ENCODE results near the gene TMEM120A.
A peak's percentile ranks its signal among the peaks of the same experiment; 100 is the strongest.

The TMEM120A gene

GRCh38 chr7:75993689-75994387 lies 557 bp downstream of the TMEM120A start:
- Histone ChIP-seq H3F3A (ENCODE audit: control insufficient read depth, insufficient read depth) (peaks cover 3% of the 10 kb centered on the region; the same call in 1 of the 2 replicates), H3K4me2 (ENCODE audit: low read length) (peak overlapping the region; percentile 79), H3K79me2 (ENCODE audit: control insufficient read depth, low read length) (no peaks in the 10 kb centered on the region), H3K27me3 (ENCODE audit: control insufficient read depth, low read length) (no peaks in the 10 kb centered on the region), H3K9me3 (ENCODE audit: control insufficient read depth, insufficient read depth, low read length) (no peaks in the 10 kb centered on the region), H3K4me3 (ENCODE audit: low read length) (peak overlapping the region; percentile 83), H3K9me2 (replicated peaks; ENCODE audit: control insufficient read depth, low read length) (no peaks in the 10 kb centered on the region), H4K20me1 (ENCODE audit: control insufficient read depth, insufficient read depth, low read depth, low read length) (no peaks in the 10 kb centered on the region), H3K4me1 (ENCODE audit: control insufficient read depth, low read length) (peaks cover 22% of the 10 kb centered on the region), H3K36me3 (ENCODE audit: control insufficient read depth, low read length) (peaks cover 26% of the 10 kb centered on the region), H3K27ac (ENCODE audit: low read depth, low read length) (no peak overlapping the region)
- TF ChIP-seq CTCF (IDR thresholded peaks at IDR 0.05; ENCODE audit: low read depth, low read length, poor library complexity, severe bottlenecking) (no peak), EZH2phosphoT487 (IDR thresholded peaks at IDR 0.05; ENCODE audit: borderline replicate concordance, low read length) (no peak)

- H3K36me3 ChIP-seq (ENCODE audit: control insufficient read depth, low read length): peaks cover 15% of the 10 kb centered on the region
- H3K4me3 ChIP-seq (ENCODE audit: low read length): no peak overlapping the region
- H3K9me2 ChIP-seq (replicated peaks; ENCODE audit: control insufficient read depth, low read length): no peaks in the 10 kb centered on the region
- TF ChIP-seq CTCF (IDR thresholded peaks at IDR 0.05; ENCODE audit: low read depth, low read length, poor library complexity, severe bottlenecking) (no peak), EZH2phosphoT487 (IDR thresholded peaks at IDR 0.05; ENCODE audit: borderline replicate concordance, low read length) (no peak)
- peaks cover 17% of the 10 kb centered on the region for H3K4me1 ChIP-seq (ENCODE audit: control insufficient read depth, low read length)
- H3K27ac ChIP-seq (ENCODE audit: low read depth, low read length): no peak overlapping the region
- H3K27me3 ChIP-seq (ENCODE audit: control insufficient read depth, low read length): no peaks in the 10 kb centered on the region
- no peaks in the 10 kb centered on the region for H3K9me3 ChIP-seq (ENCODE audit: control insufficient read depth, insufficient read depth, low read length)
- H3K4me2 ChIP-seq (ENCODE audit: low read length): no peak overlapping the region
- no peaks in the 10 kb centered on the region for H3F3A ChIP-seq (ENCODE audit: control insufficient read depth, insufficient read depth)
- no peaks in the 10 kb centered on the region; the same call in 1 of the 2 replicates for H4K20me1 ChIP-seq (ENCODE audit: control insufficient read depth, insufficient read depth, low read depth, low read length)
- H3K79me2 ChIP-seq (ENCODE audit: control insufficient read depth, low read length): no peaks in the 10 kb centered on the region
Measured at GRCh38 chr7:75992083-75992755, 2.2 kb downstream of the TMEM120A start.

GRCh38 chr7:75991531-75992082 lies 2.8 kb downstream of the TMEM120A start:
- Histone ChIP-seq H3K4me3 (ENCODE audit: low read length) (no peak overlapping the region), H3K9me3 (ENCODE audit: control insufficient read depth, insufficient read depth, low read length) (no peaks in the 10 kb centered on the region), H3F3A (ENCODE audit: control insufficient read depth, insufficient read depth) (no peaks in the 10 kb centered on the region), H3K79me2 (ENCODE audit: control insufficient read depth, low read length) (no peaks in the 10 kb centered on the region), H3K4me2 (ENCODE audit: low read length) (no peak overlapping the region), H3K36me3 (ENCODE audit: control insufficient read depth, low read length) (peaks cover 15% of the 10 kb centered on the region), H3K27me3 (ENCODE audit: control insufficient read depth, low read length) (no peaks in the 10 kb centered on the region), H4K20me1 (ENCODE audit: control insufficient read depth, insufficient read depth, low read depth, low read length) (no peaks in the 10 kb centered on the region; the same call in 1 of the 2 replicates), H3K4me1 (ENCODE audit: control insufficient read depth, low read length) (peaks cover 14% of the 10 kb centered on the region), H3K9me2 (replicated peaks; ENCODE audit: control insufficient read depth, low read length) (no peaks in the 10 kb centered on the region), H3K27ac (ENCODE audit: low read depth, low read length) (no peak overlapping the region)
- TF ChIP-seq CTCF (IDR thresholded peaks at IDR 0.05; ENCODE audit: low read depth, low read length, poor library complexity, severe bottlenecking): no peak
- TF ChIP-seq EZH2phosphoT487 (IDR thresholded peaks at IDR 0.05; ENCODE audit: borderline replicate concordance, low read length): no peak
